Ishikawa (cell line): ENCODE results near the gene ADAMTS20.

Experiments used
- CEBPB ChIP-seq: IDR thresholded peaks from 2 replicates; pipeline ENCODE4 v1.6.1; 2012
- CREB1 ChIP-seq: IDR thresholded peaks from 2 replicates; pipeline ENCODE4 v1.6.1; 2012; ENCODE audit warnings: low read depth
- EP300 ChIP-seq: IDR thresholded peaks from 2 replicates; pipeline ENCODE4 v1.6.1; 2012; ENCODE audit warnings: borderline replicate concordance
- FOXM1 ChIP-seq: IDR thresholded peaks from 2 replicates; pipeline ENCODE4 v1.6.1; 2012; ENCODE audit warnings: low read depth, borderline replicate concordance
- NFIC ChIP-seq: IDR thresholded peaks from 2 replicates; pipeline ENCODE4 v1.6.1; 2012
- RAD21 ChIP-seq: IDR thresholded peaks from 2 replicates; pipeline ENCODE4 v1.6.1; 2012; ENCODE audit warnings: low read depth
- REST ChIP-seq: IDR thresholded peaks from 2 replicates; pipeline ENCODE4 v1.6.1; 2012; ENCODE audit warnings: low read depth, mild to moderate bottlenecking
- TAF1 ChIP-seq: IDR thresholded peaks from 2 replicates; pipeline ENCODE4 v1.6.1; 2012; ENCODE audit warnings: low read depth, mild to moderate bottlenecking
- TCF12 ChIP-seq: IDR thresholded peaks from 2 replicates; pipeline ENCODE4 v1.6.1; 2012; ENCODE audit warnings: low read depth
- TEAD4 ChIP-seq: IDR thresholded peaks from 2 replicates; pipeline ENCODE4 v1.6.1; 2012
- USF1 ChIP-seq: IDR thresholded peaks from 2 replicates; pipeline ENCODE4 v1.6.1; 2012
- YY1 ChIP-seq: IDR thresholded peaks from 2 replicates; pipeline ENCODE4 v1.6.1; 2012; ENCODE audit warnings: low read depth
- ZBTB7A ChIP-seq: IDR thresholded peaks from 2 replicates; pipeline ENCODE4 v1.6.1; 2012; ENCODE audit warnings: low read depth
- TF ChIP-seq, protein P1 (sequence below): IDR thresholded peaks from 2 replicates; pipeline ENCODE4 v1.6.1; 2012

ADAMTS20 gene

DNA sequence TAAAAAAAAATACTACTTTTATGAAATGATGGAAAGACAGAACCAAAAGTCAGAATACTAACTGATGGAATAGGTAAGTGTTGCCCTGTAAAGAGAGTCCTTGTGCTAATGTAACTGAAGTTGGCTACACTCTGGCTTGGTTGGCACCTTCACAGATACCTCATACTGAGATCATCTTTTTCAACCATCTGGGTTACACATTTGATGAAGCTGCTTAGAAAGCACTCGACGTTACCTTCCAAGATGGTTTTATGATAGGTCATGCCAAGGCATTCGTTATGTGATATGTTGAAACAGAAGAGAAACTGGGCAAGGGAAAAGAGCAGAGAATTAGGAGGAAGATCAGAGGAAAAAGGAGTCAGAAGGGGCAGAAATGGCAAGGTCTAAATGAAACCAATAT is 203.8 kb downstream of the ADAMTS20 start:
- no peak for TF ChIP-seq CEBPB

DNA sequence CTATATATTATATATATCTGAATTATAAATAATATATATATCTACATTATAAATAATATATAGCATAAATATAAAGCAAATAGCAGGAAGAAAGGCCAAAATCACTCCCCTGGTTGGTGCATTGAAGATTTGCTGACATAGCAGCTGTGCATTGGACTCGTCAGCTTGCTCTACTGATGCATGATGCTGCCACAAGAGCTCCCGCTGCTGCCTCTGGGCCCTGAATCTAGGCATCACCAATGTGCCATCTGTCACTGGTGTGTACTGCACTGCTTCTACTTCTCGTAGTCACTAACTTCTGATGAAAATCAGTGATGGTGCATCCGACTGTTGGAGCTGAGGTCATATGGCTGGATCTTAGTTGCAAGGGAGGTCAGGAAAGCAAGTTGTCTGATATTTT is 205.0 kb downstream of the ADAMTS20 start:
- no peak for TF ChIP-seq ZBTB7A
- TF ChIP-seq, protein P1, sequence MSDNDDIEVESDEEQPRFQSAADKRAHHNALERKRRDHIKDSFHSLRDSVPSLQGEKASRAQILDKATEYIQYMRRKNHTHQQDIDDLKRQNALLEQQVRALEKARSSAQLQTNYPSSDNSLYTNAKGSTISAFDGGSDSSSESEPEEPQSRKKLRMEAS: no peak
- no peak for TF ChIP-seq NFIC
- TF ChIP-seq TAF1: no peak
- no peak for TF ChIP-seq USF1
- TF ChIP-seq CREB1: no peak
- TF ChIP-seq RAD21: no peak
- no peak for TF ChIP-seq FOXM1
- no peak for TF ChIP-seq REST
- no peak for TF ChIP-seq EP300
- TF ChIP-seq YY1: no peak
- no peak for TF ChIP-seq CEBPB
- TF ChIP-seq TEAD4: no peak

DNA sequence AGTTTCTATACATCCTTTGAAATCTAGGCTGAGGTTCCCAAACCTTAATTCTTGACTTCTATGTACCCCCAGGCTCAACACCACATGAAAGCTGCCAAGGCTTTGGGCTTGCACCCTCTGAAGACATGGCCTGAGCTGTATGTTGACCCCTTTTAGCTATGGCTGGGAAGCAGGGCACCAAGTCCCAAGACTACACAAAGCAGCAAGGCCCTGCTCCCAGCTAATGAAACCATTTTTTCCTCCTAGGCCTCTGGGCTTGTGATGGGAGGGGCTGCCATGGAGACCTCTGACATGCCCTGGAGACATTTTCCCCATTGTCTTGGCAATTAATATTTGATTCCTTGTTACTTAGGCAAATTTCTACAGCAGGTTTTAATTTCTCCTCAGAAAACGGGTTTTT is 207.0 kb downstream of the ADAMTS20 start:
- TF ChIP-seq USF1 (no peak), REST (no peak), ZBTB7A (no peak)

DNA sequence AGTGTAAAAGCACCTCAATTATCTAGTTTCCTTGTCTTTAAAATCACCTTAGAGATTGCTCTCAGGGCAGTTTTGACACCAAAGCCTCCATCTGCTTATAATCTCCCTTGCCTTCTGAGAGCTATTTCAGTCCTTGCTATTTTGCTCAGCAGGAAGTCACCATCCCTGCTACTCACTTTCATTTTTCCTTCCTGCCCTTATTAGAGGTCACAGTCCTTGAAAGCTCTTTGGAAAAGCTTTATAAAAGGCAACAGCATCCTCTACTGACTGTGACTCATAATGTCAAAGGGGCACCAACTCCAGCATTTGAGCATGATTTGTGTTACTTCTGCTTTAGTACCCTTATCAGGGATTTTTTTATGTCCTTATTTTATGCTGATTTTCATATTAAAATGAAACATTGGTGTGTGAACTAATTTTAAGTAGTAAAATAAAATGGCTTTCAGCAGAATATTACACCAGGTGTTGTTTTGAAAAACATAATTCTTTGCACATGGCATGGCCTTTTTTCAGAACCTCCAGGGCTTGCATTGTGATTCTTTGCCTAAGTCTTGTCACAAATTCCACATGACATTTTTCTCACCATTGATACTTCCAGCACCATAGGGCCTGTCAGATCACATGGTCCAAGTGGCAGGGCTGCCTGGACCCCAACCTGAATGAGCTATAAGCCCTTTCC is 213.0 kb downstream of the ADAMTS20 start:
- TF ChIP-seq, protein P1: no peak
- TF ChIP-seq RAD21: peak; percentile 96

GRCh38 chr12:43337571-43338444 is 214.2 kb downstream of the ADAMTS20 start:
- TF ChIP-seq EP300 (peak; percentile 26; the same call in 1 of the 2 replicates), TCF12 (0 out of 2 replicates have a peak, but pooled peaks have one; percentile 15), REST (no peak), CEBPB (peak; percentile 12; the same call in 1 of the 2 replicates), RAD21 (no peak)
